Dermis blood vessel endothelial cell (primary cell): Measurements from ENCODE around the gene MEF2B. TPM values are rescaled to one million over a fixed set of nuclear protein-coding genes. Genes with fewer than 3 reads are reported as not detected.
"Not testable (repeated sequence)": the region's sequence is repeated elsewhere in the genome, so short reads cannot be mapped to it uniquely, and the experiment has no call there.

Experiments
- DNase-seq: peaks from one replicate; pipeline ENCODE4 v3.0.0; 2010
- total RNA-seq: library from RNA; depleted of rRNA; stranded (reverse); fragments of >200 nt; gene quantifications from 2 replicates; pipeline ENCODE4 v1.2.3, GENCODE V29; 2014

The MEF2B gene
- total RNA-seq, 1 donor from 2014 or later: 0.34 TPM

- no peak for DNase-seq
Observed at GRCh38 chr19:19121371-19121770, 48.7 kb downstream of the MEF2B start.

- peak; percentile 35 for DNase-seq
Observed at GRCh38 chr19:19120308-19121231, 49.5 kb downstream of the MEF2B start.

- no peak for DNase-seq
Observed at GRCh38 chr19:19119325-19120237, 50.5 kb downstream of the MEF2B start.

GRCh38 chr19:19115954-19116353 is 54.1 kb downstream of the MEF2B start:
- peak; percentile 59 for DNase-seq

- DNase-seq: no peak
Observed at GRCh38 chr19:19113040-19113626, 56.9 kb downstream of the MEF2B start.

- DNase-seq: no peak
Observed at GRCh38 chr19:19111967-19112580, 58.0 kb downstream of the MEF2B start.

- DNase-seq: no peak
Observed at GRCh38 chr19:19111136-19111835, 58.8 kb downstream of the MEF2B start.

GRCh38 chr19:19110410-19111135 is 59.5 kb downstream of the MEF2B start:
- peak; percentile 50 for DNase-seq

- DNase-seq: no peak
Observed at GRCh38 chr19:19109601-19110000, 60.5 kb downstream of the MEF2B start.

GRCh38 chr19:19107654-19108053 is 62.4 kb downstream of the MEF2B start:
- DNase-seq: no peak

- DNase-seq: not testable (repeated sequence)
Observed at GRCh38 chr19:19106938-19107337, 63.1 kb downstream of the MEF2B start.

- peak; percentile 9 for DNase-seq
Observed at GRCh38 chr19:19106056-19106551, 64.0 kb downstream of the MEF2B start.

GRCh38 chr19:19105365-19106055 is 64.6 kb downstream of the MEF2B start:
- peak; percentile 58 for DNase-seq

GRCh38 chr19:19103167-19103566 is 66.9 kb downstream of the MEF2B start:
- DNase-seq: no peak

- not testable (repeated sequence) for DNase-seq
Observed at GRCh38 chr19:19102566-19102965, 67.5 kb downstream of the MEF2B start.

GRCh38 chr19:19101540-19101939 is 68.5 kb downstream of the MEF2B start:
- no peak for DNase-seq

GRCh38 chr19:19098703-19099632 is 71.1 kb downstream of the MEF2B start:
- no peak for DNase-seq

GRCh38 chr19:19098084-19098702 is 71.9 kb downstream of the MEF2B start:
- DNase-seq: no peak
